ENCODE results near the gene SPAG16. TPM values are rescaled to one million over a fixed set of nuclear protein-coding genes. Genes with fewer than 3 reads are reported as not detected.

The SPAG16 gene
- total and polyA plus RNA-seq, 11 donors = 9.8 to 26.1 (median 15.2) TPM

- H3K27me3 ChIP-seq = no peaks in the 10 kb centered on the region
- no peak for ATAC-seq
- intact Hi-C loops (cut with DNase I) = no loop called here
- peaks cover 0 to 7% (median 0%) of the 10 kb centered on the region in 12 donors for H3K9me3 ChIP-seq
- no peak for DNase-seq
- H3K36me3 ChIP-seq = no peaks in the 10 kb centered on the region
- TF ChIP-seq CTCF (IDR thresholded peaks at IDR 0.05) = no peak
- TF ChIP-seq POLR2A (IDR thresholded peaks at IDR 0.05) = no peak
- 90 to 94% (median 93%) methylated on average over 5 of the region's 5 CpGs for WGBS, 4 donors
- no peak overlapping the region for H3K4me3 ChIP-seq
- no peaks in the 10 kb centered on the region for H3K4me1 ChIP-seq
- H3K27ac ChIP-seq = no peak overlapping the region
These were observed 820.7 kb downstream of the SPAG16 start for GRCh38 chr2:214104967-214105366.

- 74 to 86% (median 80%) methylated on average over 1 of the region's 1 CpG for WGBS, 4 donors
- no peak for TF ChIP-seq CTCF (IDR thresholded peaks at IDR 0.05)
- TF ChIP-seq POLR2A (IDR thresholded peaks at IDR 0.05) = no peak
- Histone ChIP-seq H3K4me3 (no peak overlapping the region), H3K4me1 (no peaks in the 10 kb centered on the region), H3K27me3 (no peaks in the 10 kb centered on the region), H3K27ac (no peak overlapping the region), H3K9me3 (peaks cover 0 to 9% (median 0%) of the 10 kb centered on the region in 12 donors), H3K36me3 (no peaks in the 10 kb centered on the region)
- intact Hi-C loops (cut with DNase I) = no loop called here
- DNase-seq = no peak
- no peak for ATAC-seq
These were observed 823.5 kb downstream of the SPAG16 start for GRCh38 chr2:214107726-214108125.

- intact Hi-C loops (cut with DNase I) = no loop called here
- peaks cover 0 to 9% (median 0%) of the 10 kb centered on the region in 12 donors for H3K9me3 ChIP-seq
- 91 to 97% (median 94%) methylated on average over 1 of the region's 1 CpG for WGBS, 4 donors
- H3K4me3 ChIP-seq = no peak overlapping the region
- H3K27me3 ChIP-seq = no peaks in the 10 kb centered on the region
- H3K4me1 ChIP-seq = no peaks in the 10 kb centered on the region
- H3K36me3 ChIP-seq = no peaks in the 10 kb centered on the region
- ATAC-seq = no peak
- TF ChIP-seq POLR2A (IDR thresholded peaks at IDR 0.05) (no peak), CTCF (IDR thresholded peaks at IDR 0.05) (no peak)
- H3K27ac ChIP-seq = no peak overlapping the region
- DNase-seq = no peak
These were observed 824.3 kb downstream of the SPAG16 start for GRCh38 chr2:214108598-214108997.

GRCh38 chr2:214117054-214117453 is 832.8 kb downstream of the SPAG16 start:
- no peak overlapping the region for H3K27ac ChIP-seq
- TF ChIP-seq CTCF (IDR thresholded peaks at IDR 0.05) = no peak
- no peak for TF ChIP-seq POLR2A (IDR thresholded peaks at IDR 0.05)
- no peaks in the 10 kb centered on the region for H3K36me3 ChIP-seq
- peaks cover 0 to 30% (median 14%) of the 10 kb centered on the region in 12 donors for H3K9me3 ChIP-seq
- ATAC-seq (no peak), DNase-seq (no peak)
- intact Hi-C loops (cut with DNase I) = no loop called here
- no peak overlapping the region for H3K4me3 ChIP-seq
- no peaks in the 10 kb centered on the region for H3K27me3 ChIP-seq
- no peaks in the 10 kb centered on the region for H3K4me1 ChIP-seq

Data from heart left ventricle (tissue), 16 donors.